ENCODE data around the gene COBL. TPM values are rescaled to one million over a fixed set of nuclear protein-coding genes. Genes with fewer than 3 reads are reported as not detected.

The COBL gene
- polyA plus RNA-seq, 3 donors, result not detected

DNA sequence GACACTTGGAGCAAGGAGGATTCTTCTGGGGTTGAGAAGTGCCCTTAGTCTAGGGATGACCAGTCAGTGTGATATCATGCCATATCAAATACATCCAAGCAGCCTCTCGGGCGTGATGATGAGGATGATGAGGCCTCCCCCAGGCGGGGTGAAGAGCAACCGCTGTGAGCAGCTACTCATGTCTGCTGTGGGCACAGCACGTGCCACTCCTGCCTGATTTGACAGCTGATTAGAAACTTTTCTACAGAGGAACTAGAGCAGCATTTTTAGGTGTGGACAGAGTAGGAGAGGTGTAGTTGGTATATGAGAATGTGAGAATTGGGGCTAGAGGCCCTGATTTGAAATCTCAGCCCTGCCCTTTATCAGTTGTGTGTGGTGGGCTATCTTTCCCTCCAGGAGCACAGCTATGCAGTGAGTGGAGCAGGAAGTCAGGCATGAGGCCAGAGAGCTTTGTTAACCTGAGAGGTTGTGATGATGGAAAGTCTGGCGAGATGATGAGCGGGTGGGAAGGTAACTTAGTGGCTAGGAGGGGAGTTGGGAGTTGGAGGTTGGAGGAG is 49.6 kb upstream of the COBL start:
- Histone ChIP-seq H3K4me3 (replicated peaks in 1 of 3; ENCODE audit: low read depth in 2 of 3, low read length in 3 of 3) (no peak overlapping the region), H3K9me3 (replicated peaks in 1 of 2; ENCODE audit: control insufficient read depth in 1 of 2, insufficient read depth in 1 of 2, low read length in 2 of 2) (no peaks in the 10 kb centered on the region), H3K27ac (ENCODE audit: low read depth in 1 of 2, low read length in 2 of 2) (no peak overlapping the region), H2AFZ (ENCODE audit: insufficient read depth, low read depth, low read length, poor library complexity, severe bottlenecking) (no peak overlapping the region), H4K20me1 (ENCODE audit: insufficient read depth, low read length) (no peaks in the 10 kb centered on the region), H3K36me3 (replicated peaks in 1 of 2; ENCODE audit: control insufficient read depth in 1 of 2, insufficient read depth in 2 of 2, low read length in 2 of 2) (no peaks in the 10 kb centered on the region), H3K79me2 (ENCODE audit: insufficient read depth, low read length) (no peaks in the 10 kb centered on the region), H3K4me1 (ENCODE audit: control insufficient read depth in 1 of 2, insufficient read depth in 2 of 2, low read length in 2 of 2) (no peaks in the 10 kb centered on the region), H3K9ac (ENCODE audit: insufficient read depth, low read length, poor library complexity, severe bottlenecking) (no peak overlapping the region), H3K4me2 (replicated peaks; ENCODE audit: extremely low read depth, low read length, poor library complexity, severe bottlenecking) (no peak overlapping the region), H3K27me3 (ENCODE audit: control insufficient read depth in 2 of 2, insufficient read depth in 2 of 2, low read length in 2 of 2) (no peaks in the 10 kb centered on the region)
- no peaks in the 10 kb centered on the region for H3K36me3 Mint-ChIP-seq
- peaks cover 0 to 4% (median 0%) of the 10 kb centered on the region in 7 donors for H3K9me3 Mint-ChIP-seq
- 88% methylated on average over 7 of the region's 7 CpGs for WGBS (ENCODE audit: insufficient coverage)
- intact Hi-C loops (cut with micrococcal nuclease), result no loop called here
- peaks cover 0 to 4% (median 2%) of the 10 kb centered on the region in 3 donors for H3K27me3 Mint-ChIP-seq (ENCODE audit: low read depth in 3 of 3)
- H3K4me3 Mint-ChIP-seq, result no peak overlapping the region
- DNase-seq, result no peak
- H3K27ac Mint-ChIP-seq, result no peak overlapping the region
- TF ChIP-seq, protein P1, sequence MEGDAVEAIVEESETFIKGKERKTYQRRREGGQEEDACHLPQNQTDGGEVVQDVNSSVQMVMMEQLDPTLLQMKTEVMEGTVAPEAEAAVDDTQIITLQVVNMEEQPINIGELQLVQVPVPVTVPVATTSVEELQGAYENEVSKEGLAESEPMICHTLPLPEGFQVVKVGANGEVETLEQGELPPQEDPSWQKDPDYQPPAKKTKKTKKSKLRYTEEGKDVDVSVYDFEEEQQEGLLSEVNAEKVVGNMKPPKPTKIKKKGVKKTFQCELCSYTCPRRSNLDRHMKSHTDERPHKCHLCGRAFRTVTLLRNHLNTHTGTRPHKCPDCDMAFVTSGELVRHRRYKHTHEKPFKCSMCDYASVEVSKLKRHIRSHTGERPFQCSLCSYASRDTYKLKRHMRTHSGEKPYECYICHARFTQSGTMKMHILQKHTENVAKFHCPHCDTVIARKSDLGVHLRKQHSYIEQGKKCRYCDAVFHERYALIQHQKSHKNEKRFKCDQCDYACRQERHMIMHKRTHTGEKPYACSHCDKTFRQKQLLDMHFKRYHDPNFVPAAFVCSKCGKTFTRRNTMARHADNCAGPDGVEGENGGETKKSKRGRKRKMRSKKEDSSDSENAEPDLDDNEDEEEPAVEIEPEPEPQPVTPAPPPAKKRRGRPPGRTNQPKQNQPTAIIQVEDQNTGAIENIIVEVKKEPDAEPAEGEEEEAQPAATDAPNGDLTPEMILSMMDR (IDR thresholded peaks at IDR 0.05), result no peak
- no peaks in the 10 kb centered on the region for H3K4me1 Mint-ChIP-seq

DNA sequence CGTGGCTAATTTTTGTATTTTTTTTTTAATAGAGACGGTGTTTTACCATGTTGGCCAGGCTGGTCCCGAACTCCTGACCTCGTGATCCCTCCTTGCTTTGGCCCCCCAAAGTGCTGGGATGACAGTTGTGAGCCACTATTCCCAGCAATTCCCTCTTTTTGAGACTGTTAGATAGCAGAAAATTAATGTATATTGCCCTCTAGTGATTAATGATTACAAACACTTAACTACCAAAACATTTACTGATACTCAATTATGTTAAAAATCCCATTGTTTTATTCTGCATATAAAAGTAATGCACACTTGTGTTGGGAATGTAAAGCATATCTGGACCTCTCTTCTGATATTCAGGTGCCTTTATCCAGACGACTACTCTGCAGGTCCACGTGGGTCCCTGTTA is 41.2 kb upstream of the COBL start:
- Mint-ChIP-seq H3K27ac (no peak overlapping the region), H3K36me3 (no peaks in the 10 kb centered on the region), H3K27me3 (ENCODE audit: low read depth in 3 of 3) (peaks cover 0 to 2% (median 2%) of the 10 kb centered on the region in 3 donors), H3K4me1 (no peaks in the 10 kb centered on the region), H3K9me3 (peaks cover 0 to 6% (median 1%) of the 10 kb centered on the region in 7 donors), H3K4me3 (no peak overlapping the region)
- 66% methylated on average over 2 of the region's 6 CpGs for WGBS (ENCODE audit: insufficient coverage)
- Histone ChIP-seq H3K4me2 (replicated peaks; ENCODE audit: extremely low read depth, low read length, poor library complexity, severe bottlenecking) (no peak overlapping the region), H2AFZ (ENCODE audit: insufficient read depth, low read depth, low read length, poor library complexity, severe bottlenecking) (no peak overlapping the region), H3K27me3 (ENCODE audit: control insufficient read depth in 2 of 2, insufficient read depth in 2 of 2, low read length in 2 of 2) (no peaks in the 10 kb centered on the region), H3K9me3 (replicated peaks in 1 of 2; ENCODE audit: control insufficient read depth in 1 of 2, insufficient read depth in 1 of 2, low read length in 2 of 2) (no peaks in the 10 kb centered on the region), H3K4me3 (replicated peaks in 1 of 3; ENCODE audit: low read depth in 2 of 3, low read length in 3 of 3) (no peak overlapping the region), H3K27ac (ENCODE audit: low read depth in 1 of 2, low read length in 2 of 2) (no peak overlapping the region), H3K4me1 (ENCODE audit: control insufficient read depth in 1 of 2, insufficient read depth in 2 of 2, low read length in 2 of 2) (no peaks in the 10 kb centered on the region), H4K20me1 (ENCODE audit: insufficient read depth, low read length) (no peaks in the 10 kb centered on the region), H3K9ac (ENCODE audit: insufficient read depth, low read length, poor library complexity, severe bottlenecking) (no peak overlapping the region), H3K36me3 (replicated peaks in 1 of 2; ENCODE audit: control insufficient read depth in 1 of 2, insufficient read depth in 2 of 2, low read length in 2 of 2) (no peaks in the 10 kb centered on the region), H3K79me2 (ENCODE audit: insufficient read depth, low read length) (no peaks in the 10 kb centered on the region)
- TF ChIP-seq, protein P1 (IDR thresholded peaks at IDR 0.05), result no peak
- no peak for DNase-seq
- intact Hi-C loops (cut with micrococcal nuclease), result no loop called here

Measured in CD14-positive monocyte (primary cell).